ENCODE data around the gene DCAF10. TPM values are rescaled to one million over a fixed set of nuclear protein-coding genes. Genes with fewer than 3 reads are reported as not detected.

The DCAF10 gene
- total RNA-seq, 1 experiment from 2014 or later: 24.0 TPM

DNA sequence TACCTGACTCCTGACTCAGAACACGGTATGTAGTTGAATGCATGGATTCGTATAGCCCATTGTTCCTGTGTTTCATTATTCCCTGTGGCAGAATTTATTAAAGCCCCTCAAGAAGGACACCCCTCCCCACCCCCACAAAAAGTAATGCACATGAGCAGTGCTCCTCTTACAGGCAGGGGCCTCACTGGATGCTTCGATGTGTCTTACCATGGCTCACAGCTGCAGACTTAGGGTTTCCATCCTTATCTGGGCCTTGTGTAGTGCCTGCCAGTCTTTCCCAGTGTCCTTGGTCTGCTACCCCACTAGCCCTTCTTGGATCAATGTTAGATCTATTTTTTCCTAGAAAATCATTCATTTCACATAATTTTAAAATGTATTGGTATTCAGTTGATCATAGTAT lies 30.6 kb upstream of the DCAF10 start:
- no peak for DNase-seq (ENCODE audit: low spot score)
- BruUV-seq (replicated peaks): no TSS peak
- Histone ChIP-seq H3K4me1 (ENCODE audit: insufficient read depth, low read length, poor library complexity, severe bottlenecking) (no peaks in the 10 kb centered on the region), H3K36me3 (ENCODE audit: insufficient read depth, low read length, poor library complexity, severe bottlenecking) (no peaks in the 10 kb centered on the region), H3K9me3 (ENCODE audit: low read depth, low read length, poor library complexity, severe bottlenecking) (no peaks in the 10 kb centered on the region), H3K27ac (ENCODE audit: low read depth, low read length, poor library complexity, severe bottlenecking) (no peak overlapping the region), H3K27me3 (replicated peaks; ENCODE audit: insufficient read depth, low read depth, low read length, poor library complexity) (no peaks in the 10 kb centered on the region), H3K4me3 (ENCODE audit: low read depth, low read length, poor library complexity, severe bottlenecking) (no peak overlapping the region)
- TF ChIP-seq, protein P1, sequence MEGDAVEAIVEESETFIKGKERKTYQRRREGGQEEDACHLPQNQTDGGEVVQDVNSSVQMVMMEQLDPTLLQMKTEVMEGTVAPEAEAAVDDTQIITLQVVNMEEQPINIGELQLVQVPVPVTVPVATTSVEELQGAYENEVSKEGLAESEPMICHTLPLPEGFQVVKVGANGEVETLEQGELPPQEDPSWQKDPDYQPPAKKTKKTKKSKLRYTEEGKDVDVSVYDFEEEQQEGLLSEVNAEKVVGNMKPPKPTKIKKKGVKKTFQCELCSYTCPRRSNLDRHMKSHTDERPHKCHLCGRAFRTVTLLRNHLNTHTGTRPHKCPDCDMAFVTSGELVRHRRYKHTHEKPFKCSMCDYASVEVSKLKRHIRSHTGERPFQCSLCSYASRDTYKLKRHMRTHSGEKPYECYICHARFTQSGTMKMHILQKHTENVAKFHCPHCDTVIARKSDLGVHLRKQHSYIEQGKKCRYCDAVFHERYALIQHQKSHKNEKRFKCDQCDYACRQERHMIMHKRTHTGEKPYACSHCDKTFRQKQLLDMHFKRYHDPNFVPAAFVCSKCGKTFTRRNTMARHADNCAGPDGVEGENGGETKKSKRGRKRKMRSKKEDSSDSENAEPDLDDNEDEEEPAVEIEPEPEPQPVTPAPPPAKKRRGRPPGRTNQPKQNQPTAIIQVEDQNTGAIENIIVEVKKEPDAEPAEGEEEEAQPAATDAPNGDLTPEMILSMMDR (conservative IDR thresholded peaks at IDR 0.05; ENCODE audit: low read depth, low read length): no peak
- TF ChIP-seq EZH2 (IDR thresholded peaks at IDR 0.05; ENCODE audit: borderline replicate concordance, low read depth, low read length, poor library complexity, severe bottlenecking): no peak
- intact Hi-C loops (cut with micrococcal nuclease; ENCODE audit: unreplicated experiment): no loop called here
- ChIA-PET CTCF (no interaction called here), POLR2A (ENCODE audit: low non-redundant PET) (no interaction called here)

DNA sequence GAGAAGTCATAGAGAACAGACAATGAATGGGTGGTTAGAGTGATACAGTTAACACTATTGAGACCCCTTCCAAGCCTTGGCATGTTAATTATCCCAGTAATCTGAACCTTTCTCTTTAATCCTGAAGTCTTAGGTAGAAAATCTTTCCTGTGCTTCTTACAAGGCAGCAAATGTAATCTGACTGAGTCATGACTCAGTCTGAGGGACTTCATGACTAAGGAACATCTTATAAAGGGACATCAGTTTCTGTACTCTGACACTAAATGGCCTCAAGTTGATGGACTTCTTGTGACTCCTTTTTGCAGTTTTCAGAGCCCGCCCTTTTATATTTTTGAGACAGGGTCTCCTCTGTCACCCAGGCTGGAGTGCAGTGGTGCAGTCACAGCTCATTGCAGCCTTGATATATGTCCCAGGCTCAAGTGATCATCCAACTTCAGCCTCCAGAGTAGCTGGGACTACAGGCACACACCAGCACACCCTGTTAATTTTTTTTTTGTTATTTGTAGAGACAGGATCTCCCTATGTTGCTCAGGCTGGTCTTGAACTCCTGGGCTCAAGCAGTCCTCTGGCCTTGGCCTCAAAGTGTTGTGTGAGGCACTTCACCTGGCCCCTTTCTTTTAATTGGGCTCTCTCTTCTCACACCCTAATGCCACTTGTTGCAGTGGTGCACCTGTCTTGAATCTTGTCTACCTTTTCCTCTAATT lies 25.2 kb upstream of the DCAF10 start:
- POLR2A ChIA-PET (ENCODE audit: low non-redundant PET): no interaction called here
- no TSS peak for BruUV-seq (replicated peaks)
- intact Hi-C loops (cut with micrococcal nuclease; ENCODE audit: unreplicated experiment): no loop called here
- Histone ChIP-seq H3K27me3 (replicated peaks; ENCODE audit: insufficient read depth, low read depth, low read length, poor library complexity) (no peaks in the 10 kb centered on the region), H3K36me3 (ENCODE audit: insufficient read depth, low read length, poor library complexity, severe bottlenecking) (peaks cover 39% of the 10 kb centered on the region), H3K9me3 (ENCODE audit: low read depth, low read length, poor library complexity, severe bottlenecking) (no peaks in the 10 kb centered on the region), H3K4me1 (ENCODE audit: insufficient read depth, low read length, poor library complexity, severe bottlenecking) (no peaks in the 10 kb centered on the region), H3K4me3 (ENCODE audit: low read depth, low read length, poor library complexity, severe bottlenecking) (no peak overlapping the region), H3K27ac (ENCODE audit: low read depth, low read length, poor library complexity, severe bottlenecking) (no peak overlapping the region)
- no peak for TF ChIP-seq EZH2 (IDR thresholded peaks at IDR 0.05; ENCODE audit: borderline replicate concordance, low read depth, low read length, poor library complexity, severe bottlenecking)
- TF ChIP-seq, protein P1 (conservative IDR thresholded peaks at IDR 0.05; ENCODE audit: low read depth, low read length): no peak
- CTCF ChIA-PET: interaction anchor here (0.6 kb wide), 1 partner anchor 148 kb away, joined by 4 read pairs; no protein-coding TSS in a partner anchor
- DNase-seq (ENCODE audit: low spot score): no peak

DNA sequence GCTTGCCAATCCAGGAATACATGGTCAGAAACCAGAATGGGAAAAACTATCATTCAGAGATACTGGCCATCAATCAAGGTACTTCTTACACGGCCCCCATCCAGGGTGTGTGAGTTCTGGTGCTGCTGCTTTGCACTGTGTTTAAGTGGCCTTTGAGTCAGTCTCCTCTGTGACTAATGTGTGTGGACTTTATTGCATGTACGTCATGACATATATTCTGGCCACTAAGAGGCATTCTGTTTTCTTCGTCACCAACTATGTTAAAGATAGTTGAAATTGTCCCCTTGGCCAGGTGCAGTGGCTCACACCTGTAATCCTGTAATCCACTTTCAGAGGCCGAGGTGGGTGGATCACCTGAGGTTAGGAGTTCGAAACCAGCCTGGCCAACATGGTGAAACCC lies 24.3 kb upstream of the DCAF10 start:
- Histone ChIP-seq H3K36me3 (ENCODE audit: insufficient read depth, low read length, poor library complexity, severe bottlenecking) (peaks cover 49% of the 10 kb centered on the region), H3K4me1 (ENCODE audit: insufficient read depth, low read length, poor library complexity, severe bottlenecking) (no peaks in the 10 kb centered on the region), H3K9me3 (ENCODE audit: low read depth, low read length, poor library complexity, severe bottlenecking) (no peaks in the 10 kb centered on the region), H3K27me3 (replicated peaks; ENCODE audit: insufficient read depth, low read depth, low read length, poor library complexity) (no peaks in the 10 kb centered on the region), H3K4me3 (ENCODE audit: low read depth, low read length, poor library complexity, severe bottlenecking) (no peak overlapping the region), H3K27ac (ENCODE audit: low read depth, low read length, poor library complexity, severe bottlenecking) (no peak overlapping the region)
- ChIA-PET CTCF (no interaction called here), POLR2A (ENCODE audit: low non-redundant PET) (no interaction called here)
- no peak for DNase-seq (ENCODE audit: low spot score)
- no TSS peak for BruUV-seq (replicated peaks)
- no peak for TF ChIP-seq EZH2 (IDR thresholded peaks at IDR 0.05; ENCODE audit: borderline replicate concordance, low read depth, low read length, poor library complexity, severe bottlenecking)
- TF ChIP-seq, protein P1 (conservative IDR thresholded peaks at IDR 0.05; ENCODE audit: low read depth, low read length): no peak
- intact Hi-C loops (cut with micrococcal nuclease; ENCODE audit: unreplicated experiment): no loop called here
